SU-DHL-6 (cell line): Measurements from ENCODE around the gene ZDHHC11.
"Not testable (repeated sequence)": the region's sequence is repeated elsewhere in the genome, so short reads cannot be mapped to it uniquely, and the experiment has no call there.

ENCODE experiments used
- EZH2phosphoT487 ChIP-seq: fragments of 200-600 bp; sonication (generic), shearing (Covaris generic); conservative IDR thresholded peaks from 2 replicates; pipeline ENCODE4 v1.6.1; 2018; ENCODE audit warnings: mild to moderate bottlenecking, antibody characterized with exemption, low read length, moderate library complexity, mixed read lengths
- TF ChIP-seq, protein P1 (sequence below): fragments of 200-600 bp; sonication (generic); IDR thresholded peaks from one replicate; pipeline ENCODE4 v1.5.1; 2017; ENCODE audit warnings: antibody characterized with exemption, mild to moderate bottlenecking, low read length, moderate library complexity; ENCODE audit not compliant: insufficient read depth, poor library complexity, severe bottlenecking

DNA sequence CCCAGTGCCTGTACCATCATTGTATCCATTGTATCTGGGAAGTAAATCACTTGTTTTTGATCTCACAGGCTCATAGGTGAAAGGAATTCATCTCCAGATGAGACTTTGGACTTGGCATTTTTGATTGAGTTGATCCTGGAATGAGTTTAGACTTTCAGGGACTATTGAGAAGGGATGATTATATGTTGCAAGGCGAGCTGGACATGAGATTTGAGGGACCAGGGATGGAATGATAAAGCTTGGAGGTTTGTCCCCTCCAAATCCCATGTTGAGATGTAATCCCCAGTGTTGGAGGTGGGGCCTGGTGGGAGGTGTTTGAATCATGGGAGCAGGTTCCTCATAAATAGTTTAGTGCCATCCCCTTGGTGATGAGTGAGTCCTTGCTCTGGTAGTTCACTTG, 55.8 kb downstream of the ZDHHC11 start:
- TF ChIP-seq, protein P1, sequence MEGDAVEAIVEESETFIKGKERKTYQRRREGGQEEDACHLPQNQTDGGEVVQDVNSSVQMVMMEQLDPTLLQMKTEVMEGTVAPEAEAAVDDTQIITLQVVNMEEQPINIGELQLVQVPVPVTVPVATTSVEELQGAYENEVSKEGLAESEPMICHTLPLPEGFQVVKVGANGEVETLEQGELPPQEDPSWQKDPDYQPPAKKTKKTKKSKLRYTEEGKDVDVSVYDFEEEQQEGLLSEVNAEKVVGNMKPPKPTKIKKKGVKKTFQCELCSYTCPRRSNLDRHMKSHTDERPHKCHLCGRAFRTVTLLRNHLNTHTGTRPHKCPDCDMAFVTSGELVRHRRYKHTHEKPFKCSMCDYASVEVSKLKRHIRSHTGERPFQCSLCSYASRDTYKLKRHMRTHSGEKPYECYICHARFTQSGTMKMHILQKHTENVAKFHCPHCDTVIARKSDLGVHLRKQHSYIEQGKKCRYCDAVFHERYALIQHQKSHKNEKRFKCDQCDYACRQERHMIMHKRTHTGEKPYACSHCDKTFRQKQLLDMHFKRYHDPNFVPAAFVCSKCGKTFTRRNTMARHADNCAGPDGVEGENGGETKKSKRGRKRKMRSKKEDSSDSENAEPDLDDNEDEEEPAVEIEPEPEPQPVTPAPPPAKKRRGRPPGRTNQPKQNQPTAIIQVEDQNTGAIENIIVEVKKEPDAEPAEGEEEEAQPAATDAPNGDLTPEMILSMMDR = not testable (repeated sequence)
- TF ChIP-seq EZH2phosphoT487 = not testable (repeated sequence)
